ENCODE results near the gene TNIP2.

DNA sequence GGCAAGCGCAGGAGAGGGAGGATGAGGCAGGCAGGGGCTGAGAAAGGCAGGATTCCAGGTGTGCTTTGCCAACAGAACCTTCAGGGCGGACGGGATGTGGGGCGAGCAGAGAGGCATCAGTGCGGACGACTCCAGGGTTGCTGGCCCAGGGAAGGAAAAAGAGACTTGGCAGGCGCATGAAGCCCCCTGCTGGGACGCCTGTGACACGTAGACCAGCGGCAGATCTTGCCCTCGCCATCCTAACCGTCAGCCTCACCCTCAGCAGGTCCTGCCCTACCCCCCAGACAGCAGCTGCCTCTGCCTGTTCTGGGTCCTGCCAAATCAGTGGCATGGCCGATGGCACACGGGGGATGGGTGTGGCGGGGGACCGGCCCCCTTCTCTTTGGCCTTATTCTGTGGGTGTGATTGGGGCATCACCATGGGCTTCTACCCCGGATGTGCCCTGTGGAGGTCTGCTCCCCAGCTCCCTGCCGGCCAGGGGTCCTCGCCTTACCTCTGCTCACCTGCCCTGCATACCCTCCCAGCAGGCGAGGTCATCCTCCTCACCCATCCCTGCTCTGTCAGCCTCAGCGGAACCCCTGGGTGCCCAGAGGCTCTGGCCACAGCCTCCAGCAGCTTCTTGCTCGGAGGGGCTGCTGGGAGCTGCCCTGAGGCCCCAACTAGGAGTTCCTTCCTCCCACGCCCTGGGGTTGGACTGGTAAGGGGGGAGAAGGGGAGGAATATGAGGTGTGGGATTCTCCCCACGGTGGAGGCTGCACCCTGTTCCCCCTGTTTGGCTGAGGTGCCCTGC is 33.9 kb upstream of the TNIP2 start:
- TF ChIP-seq, protein P1, sequence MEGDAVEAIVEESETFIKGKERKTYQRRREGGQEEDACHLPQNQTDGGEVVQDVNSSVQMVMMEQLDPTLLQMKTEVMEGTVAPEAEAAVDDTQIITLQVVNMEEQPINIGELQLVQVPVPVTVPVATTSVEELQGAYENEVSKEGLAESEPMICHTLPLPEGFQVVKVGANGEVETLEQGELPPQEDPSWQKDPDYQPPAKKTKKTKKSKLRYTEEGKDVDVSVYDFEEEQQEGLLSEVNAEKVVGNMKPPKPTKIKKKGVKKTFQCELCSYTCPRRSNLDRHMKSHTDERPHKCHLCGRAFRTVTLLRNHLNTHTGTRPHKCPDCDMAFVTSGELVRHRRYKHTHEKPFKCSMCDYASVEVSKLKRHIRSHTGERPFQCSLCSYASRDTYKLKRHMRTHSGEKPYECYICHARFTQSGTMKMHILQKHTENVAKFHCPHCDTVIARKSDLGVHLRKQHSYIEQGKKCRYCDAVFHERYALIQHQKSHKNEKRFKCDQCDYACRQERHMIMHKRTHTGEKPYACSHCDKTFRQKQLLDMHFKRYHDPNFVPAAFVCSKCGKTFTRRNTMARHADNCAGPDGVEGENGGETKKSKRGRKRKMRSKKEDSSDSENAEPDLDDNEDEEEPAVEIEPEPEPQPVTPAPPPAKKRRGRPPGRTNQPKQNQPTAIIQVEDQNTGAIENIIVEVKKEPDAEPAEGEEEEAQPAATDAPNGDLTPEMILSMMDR (IDR thresholded peaks at IDR 0.05; ENCODE audit: poor library complexity), result no peak
- TF ChIP-seq EZH2 (IDR thresholded peaks at IDR 0.05; ENCODE audit: borderline replicate concordance), result no peak

Measured in hepatocyte (in vitro differentiated cells).